Activated T-helper 17 cell treated with anti-CD3 and anti-CD28 coated beads, Interleukin-2, amount 50 U/mL, for 72 hours (primary cell): ENCODE data around the gene NXT1. TPM values are rescaled to one million over a fixed set of nuclear protein-coding genes. Genes with fewer than 3 reads are reported as not detected.

Source experiments
- ATAC-seq: fragments of 150-1000 bp; cut with Tn5 transposase; replicated peaks from 2 replicates; pipeline ENCODE4 v1.10.0; 2021; ENCODE audit warnings: mild to moderate bottlenecking, moderate library complexity
- H3K27ac Mint-ChIP-seq: one replicate; pipeline ENCODE4 v1.8.0; 2022; ENCODE audit warnings: mixed read lengths
- H3K27me3 Mint-ChIP-seq: one replicate; pipeline ENCODE4 v1.8.0; 2022; ENCODE audit warnings: mixed read lengths
- H3K36me3 Mint-ChIP-seq: one replicate; pipeline ENCODE4 v1.8.0; 2022; ENCODE audit warnings: low read depth, mild to moderate bottlenecking, mixed read lengths
- H3K4me1 Mint-ChIP-seq: one replicate; pipeline ENCODE4 v1.8.0; 2022; ENCODE audit warnings: mixed read lengths
- H3K4me3 Mint-ChIP-seq: one replicate; pipeline ENCODE4 v1.8.0; 2022; ENCODE audit warnings: mild to moderate bottlenecking, mixed read lengths
- H3K9me3 Mint-ChIP-seq: one replicate; pipeline ENCODE4 v1.8.0; 2022; ENCODE audit warnings: mixed read lengths
- total RNA-seq, 2 donors: library from RNA; stranded (reverse); gene quantifications; one replicate each; pipeline ENCODE4 v1.2.3, GENCODE V29; 2022

NXT1 gene
- total RNA-seq, 2 donors from 2014 or later, result 25.0 to 43.7 TPM

GRCh38 chr20:23375827-23376226 is 25.2 kb downstream of the NXT1 start:
- Mint-ChIP-seq H3K36me3 (peaks cover 87% of the 10 kb centered on the region), H3K4me1 (no peaks in the 10 kb centered on the region), H3K4me3 (no peak overlapping the region), H3K27me3 (no peaks in the 10 kb centered on the region), H3K9me3 (no peaks in the 10 kb centered on the region), H3K27ac (peak overlapping the region; percentile 28)
- ATAC-seq, result peak; percentile 62

GRCh38 chr20:23379772-23380171 is 29.2 kb downstream of the NXT1 start:
- H3K4me1 Mint-ChIP-seq, result peaks cover 10% of the 10 kb centered on the region
- H3K4me3 Mint-ChIP-seq, result no peak overlapping the region
- H3K27me3 Mint-ChIP-seq, result no peaks in the 10 kb centered on the region
- ATAC-seq, result no peak
- H3K36me3 Mint-ChIP-seq, result peaks cover 94% of the 10 kb centered on the region
- H3K9me3 Mint-ChIP-seq, result no peaks in the 10 kb centered on the region
- H3K27ac Mint-ChIP-seq, result no peak overlapping the region

DNA sequence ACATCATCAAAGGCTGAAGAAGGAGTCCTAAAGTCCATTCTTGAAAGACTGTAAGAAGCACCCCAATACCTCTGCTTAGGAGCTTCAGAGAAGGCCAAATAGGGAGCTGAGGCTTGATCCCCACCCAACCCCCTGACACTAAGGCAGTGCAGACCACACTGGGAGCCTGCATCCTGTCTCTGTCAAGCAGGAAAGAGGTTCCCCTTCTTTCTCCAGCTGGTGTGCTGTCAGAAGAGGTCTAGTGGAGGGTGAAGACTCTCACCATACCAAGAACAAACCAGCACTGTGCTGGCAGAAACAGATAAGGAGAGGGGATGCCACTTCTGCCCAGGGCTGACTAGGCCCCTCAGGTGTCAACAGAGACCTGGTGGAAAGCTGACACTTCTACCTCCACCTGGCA is 31.3 kb downstream of the NXT1 start:
- H3K36me3 Mint-ChIP-seq, result peaks cover 93% of the 10 kb centered on the region
- no peak for ATAC-seq
- H3K9me3 Mint-ChIP-seq, result no peaks in the 10 kb centered on the region
- H3K4me3 Mint-ChIP-seq, result no peak overlapping the region
- H3K27ac Mint-ChIP-seq, result no peak overlapping the region
- H3K27me3 Mint-ChIP-seq, result no peaks in the 10 kb centered on the region
- peaks cover 18% of the 10 kb centered on the region for H3K4me1 Mint-ChIP-seq

- no peak for ATAC-seq
- no peaks in the 10 kb centered on the region for H3K27me3 Mint-ChIP-seq
- no peak overlapping the region for H3K27ac Mint-ChIP-seq
- no peaks in the 10 kb centered on the region for H3K9me3 Mint-ChIP-seq
- H3K4me3 Mint-ChIP-seq, result no peak overlapping the region
- H3K36me3 Mint-ChIP-seq, result peaks cover 92% of the 10 kb centered on the region
- H3K4me1 Mint-ChIP-seq, result peaks cover 18% of the 10 kb centered on the region
These were observed 35.9 kb downstream of the NXT1 start for GRCh38 chr20:23386304-23387117.

DNA sequence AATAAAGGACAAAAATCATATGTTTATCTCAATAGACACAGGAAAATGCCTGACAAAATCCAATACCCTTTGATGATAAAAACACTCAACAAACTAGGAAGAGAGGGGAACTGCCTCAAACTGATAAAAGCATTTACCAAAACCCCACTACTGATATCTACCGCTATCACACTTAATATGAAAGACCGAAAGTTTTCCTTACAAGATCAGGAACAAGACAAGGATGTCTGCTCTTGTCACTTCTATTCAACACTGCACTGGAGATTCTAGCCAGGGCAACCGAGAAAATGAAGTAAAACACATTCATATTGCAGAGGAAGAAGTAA is 36.5 kb downstream of the NXT1 start:
- H3K27ac Mint-ChIP-seq, result no peak overlapping the region
- H3K9me3 Mint-ChIP-seq, result no peaks in the 10 kb centered on the region
- peaks cover 18% of the 10 kb centered on the region for H3K4me1 Mint-ChIP-seq
- no peak overlapping the region for H3K4me3 Mint-ChIP-seq
- H3K27me3 Mint-ChIP-seq, result no peaks in the 10 kb centered on the region
- H3K36me3 Mint-ChIP-seq, result peaks cover 92% of the 10 kb centered on the region
- no peak for ATAC-seq

DNA sequence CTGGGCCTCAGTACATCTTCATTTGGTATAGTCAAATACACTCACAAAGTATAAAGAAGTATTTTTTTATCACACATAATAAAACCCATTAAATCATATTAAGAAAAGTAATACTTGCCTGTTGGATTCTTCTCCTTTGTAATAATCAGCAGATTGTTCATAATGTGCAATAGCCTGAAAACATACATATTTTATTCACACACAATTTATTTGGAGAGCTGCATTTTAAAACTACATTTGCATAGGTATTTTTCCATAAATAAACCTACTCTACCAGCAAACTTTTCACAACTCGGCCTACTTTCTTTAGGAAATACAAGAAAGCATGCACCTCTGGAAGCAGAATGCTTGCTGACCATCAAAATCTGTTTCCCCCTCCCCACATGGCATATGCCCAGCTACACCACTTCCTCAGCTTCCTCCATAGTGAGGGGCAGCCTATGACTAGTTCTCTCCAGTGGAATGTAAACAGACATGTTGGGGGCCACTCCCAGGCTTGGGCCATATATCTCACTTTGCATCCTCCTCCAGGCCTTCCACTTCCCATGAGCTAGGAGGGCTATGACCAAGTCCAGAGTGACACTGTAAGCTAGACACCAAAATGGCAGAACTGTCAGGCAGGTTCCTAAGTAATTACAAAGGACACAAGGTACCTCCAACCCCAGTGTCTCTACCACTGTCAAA is 39.6 kb downstream of the NXT1 start:
- peak overlapping the region; percentile 24 for H3K27ac Mint-ChIP-seq
- no peaks in the 10 kb centered on the region for H3K9me3 Mint-ChIP-seq
- no peaks in the 10 kb centered on the region for H3K27me3 Mint-ChIP-seq
- ATAC-seq, result no peak
- H3K36me3 Mint-ChIP-seq, result peaks cover 92% of the 10 kb centered on the region
- H3K4me3 Mint-ChIP-seq, result no peak overlapping the region
- H3K4me1 Mint-ChIP-seq, result peaks cover 10% of the 10 kb centered on the region

GRCh38 chr20:23391707-23392310 is 41.2 kb downstream of the NXT1 start:
- H3K27ac Mint-ChIP-seq, result no peak overlapping the region
- H3K4me1 Mint-ChIP-seq, result peaks cover 5% of the 10 kb centered on the region
- peaks cover 91% of the 10 kb centered on the region for H3K36me3 Mint-ChIP-seq
- ATAC-seq, result no peak
- H3K27me3 Mint-ChIP-seq, result no peaks in the 10 kb centered on the region
- H3K9me3 Mint-ChIP-seq, result no peaks in the 10 kb centered on the region
- H3K4me3 Mint-ChIP-seq, result no peak overlapping the region

GRCh38 chr20:23393996-23394775 is 43.6 kb downstream of the NXT1 start:
- no peaks in the 10 kb centered on the region for H3K9me3 Mint-ChIP-seq
- peaks cover 13% of the 10 kb centered on the region for H3K4me1 Mint-ChIP-seq
- ATAC-seq, result peak; percentile 14
- H3K36me3 Mint-ChIP-seq, result peaks cover 90% of the 10 kb centered on the region
- H3K27me3 Mint-ChIP-seq, result no peaks in the 10 kb centered on the region
- H3K27ac Mint-ChIP-seq, result peak overlapping the region; percentile 33
- H3K4me3 Mint-ChIP-seq, result no peak overlapping the region

DNA sequence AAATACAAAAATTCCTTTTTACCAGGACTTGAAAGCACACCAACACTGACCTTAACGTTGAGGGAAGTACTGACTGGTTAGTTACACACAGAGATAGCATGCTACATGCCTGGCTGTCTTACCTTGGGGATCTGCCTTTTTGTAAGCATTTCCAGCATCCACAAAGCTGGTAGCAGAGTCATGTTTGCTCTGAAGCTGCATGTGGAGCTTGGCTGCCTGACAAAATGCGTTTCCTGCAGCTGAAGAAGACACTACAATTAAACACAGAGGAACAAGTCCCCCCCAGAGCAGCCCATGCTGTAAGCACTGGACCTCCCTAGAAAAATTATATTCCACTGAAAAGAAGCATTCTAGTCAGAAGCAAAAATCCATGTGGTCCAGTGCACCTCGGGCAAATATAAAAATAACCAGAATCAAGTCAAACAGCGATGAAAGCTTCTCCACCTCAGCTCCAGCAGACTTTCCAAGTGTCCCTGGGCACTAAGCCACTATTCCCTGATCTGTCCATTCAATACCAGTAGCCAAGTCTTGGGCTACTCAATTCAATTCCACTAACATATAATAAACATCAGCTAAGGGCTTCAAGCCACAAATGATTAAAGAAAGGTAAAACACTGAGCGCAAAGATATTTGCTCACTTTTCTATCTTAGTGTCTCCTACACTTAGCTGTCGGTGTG is 46.5 kb downstream of the NXT1 start:
- Mint-ChIP-seq H3K9me3 (no peaks in the 10 kb centered on the region), H3K27ac (no peak overlapping the region), H3K36me3 (peaks cover 88% of the 10 kb centered on the region), H3K27me3 (no peaks in the 10 kb centered on the region), H3K4me3 (peak overlapping the region; percentile 57), H3K4me1 (peaks cover 22% of the 10 kb centered on the region)
- ATAC-seq, result no peak

GRCh38 chr20:23397961-23398360 is 47.4 kb downstream of the NXT1 start:
- peaks cover 22% of the 10 kb centered on the region for H3K4me1 Mint-ChIP-seq
- peaks cover 88% of the 10 kb centered on the region for H3K36me3 Mint-ChIP-seq
- ATAC-seq, result peak; percentile 41
- no peaks in the 10 kb centered on the region for H3K27me3 Mint-ChIP-seq
- H3K9me3 Mint-ChIP-seq, result no peaks in the 10 kb centered on the region
- H3K27ac Mint-ChIP-seq, result peak overlapping the region; percentile 77
- H3K4me3 Mint-ChIP-seq, result peak overlapping the region; percentile 57

GRCh38 chr20:23399568-23400241 is 49.1 kb downstream of the NXT1 start:
- Mint-ChIP-seq H3K4me3 (peak overlapping the region; percentile 34), H3K27ac (peak overlapping the region; percentile 9), H3K4me1 (peaks cover 21% of the 10 kb centered on the region), H3K27me3 (no peaks in the 10 kb centered on the region), H3K36me3 (peaks cover 73% of the 10 kb centered on the region), H3K9me3 (no peaks in the 10 kb centered on the region)
- ATAC-seq, result peak; percentile 93

DNA sequence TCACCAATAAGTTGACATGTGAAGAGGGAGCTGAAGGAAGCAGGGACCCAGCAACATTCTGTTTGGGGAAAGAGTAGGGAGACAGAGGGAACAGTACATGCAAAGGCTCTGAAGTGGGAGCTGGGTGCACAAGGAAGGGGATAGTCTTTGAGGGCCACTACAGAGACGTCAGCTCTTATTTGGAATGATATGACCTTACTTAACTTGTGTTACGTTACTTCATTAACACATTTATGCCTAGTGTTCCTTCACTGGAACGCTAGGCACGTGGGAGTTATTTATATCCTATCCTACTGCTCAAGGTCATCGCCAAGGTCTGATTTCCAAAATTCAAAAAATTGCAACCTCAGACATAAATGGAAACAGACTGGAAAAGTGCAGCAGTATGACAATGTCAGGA is 50.5 kb downstream of the NXT1 start:
- peaks cover 21% of the 10 kb centered on the region for H3K4me1 Mint-ChIP-seq
- H3K36me3 Mint-ChIP-seq, result peaks cover 60% of the 10 kb centered on the region
- no peak overlapping the region for H3K4me3 Mint-ChIP-seq
- H3K27me3 Mint-ChIP-seq, result no peaks in the 10 kb centered on the region
- ATAC-seq, result no peak
- H3K27ac Mint-ChIP-seq, result no peak overlapping the region
- no peaks in the 10 kb centered on the region for H3K9me3 Mint-ChIP-seq

GRCh38 chr20:23403751-23404150 is 53.2 kb downstream of the NXT1 start:
- H3K4me1 Mint-ChIP-seq, result peaks cover 25% of the 10 kb centered on the region
- ATAC-seq, result no peak
- H3K4me3 Mint-ChIP-seq, result no peak overlapping the region
- no peaks in the 10 kb centered on the region for H3K27me3 Mint-ChIP-seq
- H3K27ac Mint-ChIP-seq, result no peak overlapping the region
- H3K9me3 Mint-ChIP-seq, result no peaks in the 10 kb centered on the region
- H3K36me3 Mint-ChIP-seq, result peaks cover 39% of the 10 kb centered on the region
